HG03108 (cell line): ENCODE measurements around the gene QSOX2.

Experiments
- ATAC-seq: cut with Tn5 transposase; IDR thresholded peaks from one replicate; pipeline ENCODE4 v1.9.1; 2021; ENCODE audit warnings: moderate library complexity; ENCODE audit not compliant: unreplicated experiment

QSOX2 gene

DNA sequence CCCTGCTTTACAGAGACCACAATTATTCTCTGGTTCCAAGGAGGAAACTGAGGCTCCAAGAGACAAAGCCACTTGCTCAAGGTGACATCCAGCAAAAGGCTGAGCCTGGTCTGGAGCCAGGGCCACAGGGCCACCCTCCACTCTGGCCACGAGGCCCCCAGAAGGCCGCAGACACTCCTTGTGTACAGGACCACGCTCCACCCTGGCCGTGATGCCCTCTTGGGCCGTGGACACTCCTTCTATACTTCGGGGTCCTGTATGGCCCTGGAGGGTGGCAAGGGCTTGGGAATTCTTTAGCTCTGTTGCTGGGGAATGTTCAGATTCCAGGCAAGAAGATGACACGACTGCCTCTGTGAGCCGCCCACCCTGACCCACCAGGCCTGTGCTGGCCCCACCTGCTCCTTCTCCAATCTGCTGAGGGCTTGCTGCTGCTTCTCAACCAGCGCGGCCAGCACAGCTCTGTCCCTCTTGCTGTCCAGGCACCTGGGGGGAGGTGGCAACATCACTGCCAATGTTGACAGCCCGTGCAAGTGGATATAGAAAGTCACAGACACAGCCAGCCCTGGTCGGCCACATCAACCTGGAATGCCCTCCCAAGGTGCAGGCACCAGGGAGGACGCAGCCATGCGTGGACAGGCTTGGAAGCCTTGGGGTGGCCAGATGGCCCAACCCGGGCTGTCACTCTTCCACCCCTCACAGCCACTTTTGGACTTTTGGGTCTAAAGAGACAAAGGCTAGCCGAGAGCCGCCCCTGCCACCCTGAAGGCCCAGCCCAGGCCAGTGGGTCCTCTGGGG is 20.1 kb upstream of the QSOX2 start:
- no peak for ATAC-seq

DNA sequence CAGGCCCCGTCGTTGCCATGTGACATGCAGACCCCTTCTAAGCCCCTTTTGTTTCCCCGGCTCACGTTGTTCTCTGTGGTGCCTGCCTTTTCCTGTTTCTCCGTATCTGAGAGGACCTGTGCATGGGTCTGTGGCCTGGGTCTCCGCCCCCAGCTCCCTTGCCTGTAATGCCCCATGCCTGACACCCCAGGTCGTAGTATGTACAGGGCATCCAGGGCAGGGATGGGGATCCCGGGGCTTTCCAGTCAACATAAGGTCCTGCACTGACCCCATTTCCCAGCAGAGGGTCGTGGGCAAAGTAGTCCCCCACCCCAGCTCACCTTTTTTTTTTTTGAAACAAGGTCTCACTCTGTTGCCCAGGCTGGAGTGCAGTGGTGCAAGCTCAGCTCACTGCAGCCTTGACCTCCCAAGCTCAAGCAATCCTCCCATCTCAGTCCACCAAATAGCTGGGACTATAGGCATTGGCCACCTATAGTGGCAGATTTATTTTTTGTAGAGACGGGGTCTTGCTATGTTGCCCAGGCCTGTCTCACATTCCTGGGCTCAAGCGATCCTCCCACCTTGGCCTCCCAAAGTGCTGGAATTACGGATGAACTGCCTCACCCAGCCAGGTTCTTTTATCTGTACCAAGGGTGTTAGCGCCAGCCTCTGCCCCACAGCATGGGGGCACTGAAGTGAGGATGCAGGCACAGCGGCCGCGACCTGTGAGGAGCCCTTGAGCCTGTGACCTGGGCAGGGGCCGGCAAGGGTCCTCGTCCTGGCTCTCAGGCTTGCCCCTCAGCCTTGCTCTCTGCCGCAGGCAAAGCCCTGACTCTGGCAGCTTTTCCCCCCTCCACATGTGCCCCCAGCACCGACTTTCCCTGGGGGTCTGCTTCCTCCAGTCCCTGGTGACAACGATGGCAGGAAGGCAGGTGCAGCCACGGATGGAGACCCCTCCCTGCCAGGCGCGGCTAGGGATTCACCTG is 19.1 kb upstream of the QSOX2 start:
- ATAC-seq: no peak

DNA sequence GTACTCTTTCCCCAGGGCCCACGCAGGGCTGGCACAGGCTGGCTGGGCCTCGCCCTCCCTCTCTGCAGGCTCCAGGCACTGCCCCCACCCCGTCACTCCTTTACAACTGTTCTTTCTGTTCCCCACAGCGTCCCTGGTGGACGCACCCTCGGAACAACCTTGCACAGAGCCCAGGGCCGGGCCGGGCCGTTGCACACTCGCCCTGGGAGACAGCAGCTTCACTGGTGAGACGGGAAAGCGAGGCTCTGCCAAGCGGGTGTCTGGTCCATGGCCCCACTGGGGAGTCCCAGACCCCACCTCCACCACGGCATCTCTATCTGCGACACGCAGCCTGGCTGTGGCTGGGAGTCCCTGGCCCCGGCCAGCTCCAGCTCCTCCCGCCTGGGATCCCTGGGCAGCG is 18.4 kb upstream of the QSOX2 start:
- no peak for ATAC-seq

DNA sequence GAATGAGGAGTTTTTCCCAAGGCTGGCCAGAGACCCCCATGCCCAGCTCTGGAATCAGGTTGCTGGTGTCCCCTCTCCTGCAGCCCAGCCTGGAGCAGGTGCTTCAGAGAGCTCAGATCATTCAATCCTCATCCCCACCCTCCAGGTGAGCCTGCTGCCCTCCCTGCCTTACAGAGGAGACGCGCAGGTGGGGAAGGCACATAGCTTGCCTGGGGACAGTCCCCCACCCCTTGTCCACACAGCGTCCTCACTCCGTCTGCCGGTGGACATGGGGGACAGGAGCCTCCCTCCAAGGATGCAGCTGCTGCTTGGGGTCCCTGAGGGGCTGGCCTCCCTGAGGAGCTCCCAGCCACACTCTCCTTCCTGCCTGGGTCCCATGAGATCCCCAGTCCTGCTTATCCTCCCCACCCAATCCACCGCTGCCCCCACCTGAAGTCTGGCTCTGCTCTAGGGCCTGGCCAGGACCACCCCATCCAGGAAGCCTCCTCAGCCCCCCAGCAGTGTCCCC is 17.1 kb upstream of the QSOX2 start:
- ATAC-seq: no peak

DNA sequence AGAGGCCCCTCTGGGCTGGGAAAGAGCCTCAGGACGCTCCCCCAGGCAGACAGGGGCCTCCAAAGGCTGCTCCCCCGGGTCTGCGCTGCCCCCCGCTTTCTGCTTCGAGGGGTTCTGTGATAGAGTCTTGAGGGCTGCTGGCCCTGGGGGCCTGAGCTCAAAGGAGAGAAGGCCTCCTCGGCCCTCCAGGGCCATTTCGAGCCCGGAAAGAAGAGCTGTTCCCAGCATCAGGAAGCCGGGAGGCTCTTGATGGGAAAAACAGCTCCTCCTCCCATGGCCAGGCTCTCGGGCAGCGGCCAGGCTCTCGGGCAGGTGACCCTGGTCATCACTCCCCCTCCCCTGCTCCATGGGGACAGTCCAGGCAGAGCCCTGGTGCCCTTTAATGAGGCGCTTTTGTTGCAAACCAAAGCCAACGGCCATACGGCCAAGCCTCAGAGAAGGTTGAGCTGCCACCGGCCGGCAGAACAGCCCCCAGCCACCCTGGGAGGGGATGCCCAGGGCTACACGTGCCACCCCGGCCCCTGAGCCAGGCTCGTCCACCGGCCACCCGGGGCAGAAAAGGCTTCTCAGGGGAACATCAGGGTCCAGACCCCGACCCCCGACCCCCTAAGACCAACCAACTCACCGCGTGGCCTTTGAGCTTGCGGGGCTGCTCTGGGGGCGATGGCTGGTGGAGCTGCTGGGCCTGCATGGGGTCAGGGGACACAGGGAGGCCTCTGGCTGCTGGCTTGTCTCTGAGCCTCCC is 16.2 kb upstream of the QSOX2 start:
- no peak for ATAC-seq

DNA sequence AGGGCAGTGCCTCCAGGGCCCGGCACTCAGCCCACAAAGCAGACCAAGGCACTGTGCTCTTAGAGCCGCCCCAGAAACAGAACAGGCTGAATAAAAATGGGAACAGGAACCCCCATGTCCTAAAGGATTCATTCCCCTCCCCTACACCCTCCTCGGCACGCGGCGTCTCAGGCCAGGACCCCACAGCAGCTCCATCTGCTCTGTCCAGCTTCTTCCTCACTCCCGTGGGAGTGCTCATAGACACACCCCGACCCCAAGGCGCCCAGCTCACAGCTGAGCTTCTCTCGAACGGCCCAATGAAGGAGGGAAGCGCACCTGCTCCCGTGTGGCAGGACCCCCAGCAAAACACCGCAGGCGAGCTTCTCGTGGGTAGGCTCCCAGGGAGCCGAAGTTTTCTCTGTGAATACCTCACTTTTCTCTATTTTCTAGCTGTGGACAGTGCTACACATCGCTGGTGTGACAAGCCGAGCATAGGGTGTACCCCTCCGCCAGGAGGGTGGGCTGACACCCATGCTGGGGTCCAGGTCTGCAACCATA is 15.4 kb upstream of the QSOX2 start:
- ATAC-seq: no peak

DNA sequence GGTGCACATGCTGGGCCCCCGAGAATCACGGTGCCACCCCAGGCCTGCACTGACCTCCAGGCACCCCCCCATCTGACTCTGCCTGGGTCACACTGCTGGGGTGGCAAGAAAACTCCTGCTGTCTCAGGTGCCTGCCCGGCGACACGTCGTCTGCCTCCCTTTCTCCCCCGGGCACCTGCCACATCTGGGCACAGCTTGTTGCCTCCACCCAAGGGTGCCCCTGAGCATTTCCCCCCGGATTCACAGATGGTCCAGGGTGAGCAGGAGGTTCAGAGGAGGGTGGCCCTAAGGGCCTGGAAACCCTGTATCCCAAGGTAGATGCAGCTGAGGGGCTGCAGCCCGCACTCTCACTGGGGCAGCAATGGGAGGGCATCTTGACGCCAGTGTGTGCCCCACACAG is 14.9 kb upstream of the QSOX2 start:
- no peak for ATAC-seq

DNA sequence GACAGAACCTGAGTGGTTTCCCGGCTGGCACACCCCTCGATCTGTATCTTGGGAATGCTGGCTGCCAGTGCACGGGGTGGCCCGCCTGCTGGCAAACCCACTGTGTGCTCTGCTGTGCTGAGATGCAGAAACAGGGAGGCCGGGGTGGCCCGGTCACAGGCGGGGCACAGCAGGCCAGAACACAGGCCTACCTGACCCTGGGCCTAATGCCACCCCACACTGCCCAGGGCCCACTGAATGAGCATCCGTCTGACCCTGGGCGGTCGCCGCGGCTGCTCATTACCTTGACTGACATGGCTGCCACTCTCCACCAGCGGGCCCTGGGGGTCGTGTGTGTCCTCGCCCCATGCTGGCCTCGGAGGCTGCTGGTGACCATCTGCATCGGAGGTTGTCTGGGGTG is 14.2 kb upstream of the QSOX2 start:
- no peak for ATAC-seq

DNA sequence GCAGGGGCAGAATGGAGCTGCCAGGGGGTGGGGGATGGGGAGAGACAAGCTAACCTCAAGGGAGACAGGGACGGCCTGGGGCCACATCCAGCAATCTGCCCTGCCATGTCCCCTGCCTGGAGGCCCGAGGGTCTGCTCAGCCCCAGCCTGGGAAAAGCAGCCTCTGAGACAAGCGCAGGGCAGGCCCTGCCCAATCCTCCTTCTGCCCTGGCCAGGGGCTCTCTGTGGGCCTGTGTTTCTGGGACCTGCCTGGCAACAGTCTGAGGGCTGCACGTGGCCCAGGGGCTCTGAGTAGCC is 13.9 kb upstream of the QSOX2 start:
- no peak for ATAC-seq

DNA sequence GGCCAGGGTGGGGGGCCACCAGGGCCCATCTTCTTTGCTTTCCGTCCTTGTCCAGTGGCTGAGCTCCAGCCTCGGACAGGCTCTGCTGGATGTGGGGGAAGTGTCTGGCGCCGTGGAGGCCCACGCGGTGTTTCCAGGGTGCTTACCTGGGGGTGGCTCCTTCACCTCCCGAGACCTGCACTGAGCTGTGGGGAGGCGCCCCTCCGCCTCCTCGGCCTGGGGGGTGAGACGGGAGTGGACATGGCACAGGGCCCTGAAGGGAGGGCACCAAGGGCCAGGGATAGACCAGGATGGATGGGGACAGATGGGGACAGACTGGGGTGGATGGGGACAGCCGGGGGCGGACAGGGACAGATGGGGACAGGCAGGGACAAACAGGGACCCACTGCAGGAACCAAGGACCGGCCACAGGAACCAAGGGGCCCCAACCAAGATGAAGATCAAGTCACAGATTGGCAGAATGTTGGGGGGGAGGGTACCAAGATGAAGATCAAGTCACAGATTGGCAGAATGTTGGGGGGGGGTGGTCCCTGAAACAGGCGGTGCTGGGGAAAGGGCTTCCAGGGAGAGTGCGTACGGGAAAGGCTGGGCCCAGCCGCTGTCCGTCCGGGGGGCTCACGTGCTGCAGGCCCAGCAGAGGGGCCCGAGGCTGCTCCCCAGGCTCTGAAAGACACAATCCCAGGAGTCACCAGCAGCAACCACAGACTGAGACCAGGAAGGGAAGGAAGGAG is 13.3 kb upstream of the QSOX2 start:
- no peak for ATAC-seq

DNA sequence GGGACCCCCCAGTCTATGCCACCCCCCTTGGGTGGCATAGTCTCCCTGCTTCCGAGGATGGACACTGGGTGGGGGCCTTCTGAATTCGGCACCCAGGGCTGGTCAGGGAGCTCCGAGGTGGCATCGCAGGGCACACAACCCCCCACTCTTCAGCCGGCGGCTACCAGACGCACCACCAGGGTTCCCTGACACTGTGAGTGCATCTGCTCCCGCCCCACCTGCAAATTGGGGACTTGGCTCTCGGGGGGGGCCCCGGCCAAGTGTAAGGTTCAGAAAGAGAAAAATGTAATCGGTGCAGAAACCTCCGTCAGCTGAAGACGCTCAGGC is 12.7 kb upstream of the QSOX2 start:
- no peak for ATAC-seq

DNA sequence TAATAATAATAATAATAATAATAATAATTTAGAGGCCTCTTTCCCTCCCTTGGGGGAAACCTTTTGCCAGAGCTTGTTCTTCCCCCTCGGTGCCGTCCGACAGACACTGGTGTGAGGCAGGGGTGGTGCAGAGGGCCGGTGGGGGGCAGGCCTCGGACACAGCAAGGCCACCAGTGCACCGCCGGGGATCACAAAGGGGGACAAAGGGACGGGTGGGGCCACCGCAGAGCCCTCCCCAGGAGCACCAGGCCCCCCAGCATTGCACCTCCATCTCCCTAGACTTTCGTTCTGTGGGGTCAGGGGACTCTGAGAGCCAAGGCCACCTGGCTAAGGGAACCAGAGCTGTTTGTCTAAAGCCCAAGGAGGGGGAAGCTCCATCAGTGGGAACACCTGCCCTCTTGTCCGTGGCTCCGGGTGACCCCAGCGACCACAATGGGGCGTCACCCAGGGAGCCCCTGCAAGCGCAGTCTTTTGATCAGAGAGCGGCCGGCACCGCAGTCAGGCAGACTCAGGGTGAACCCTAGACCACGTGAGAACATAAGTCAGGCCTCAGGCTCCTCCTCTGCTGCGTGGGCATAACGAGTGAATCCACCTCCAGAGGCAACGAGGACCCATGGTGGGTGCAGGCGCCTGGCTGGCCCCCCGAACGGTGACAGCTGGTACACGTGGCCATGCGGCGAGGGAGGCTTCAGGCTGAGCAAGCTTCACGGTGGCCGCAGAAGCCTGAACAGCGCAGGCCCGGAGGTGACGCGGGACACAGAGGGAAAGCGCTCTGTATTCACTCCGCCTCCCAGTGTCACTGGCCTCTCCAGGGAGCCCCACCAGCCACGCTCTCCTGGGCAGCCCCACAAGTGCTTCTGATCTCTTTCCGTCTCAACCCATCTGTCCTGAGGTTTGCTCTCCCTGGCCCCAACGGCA is 12.0 kb upstream of the QSOX2 start:
- no peak for ATAC-seq

DNA sequence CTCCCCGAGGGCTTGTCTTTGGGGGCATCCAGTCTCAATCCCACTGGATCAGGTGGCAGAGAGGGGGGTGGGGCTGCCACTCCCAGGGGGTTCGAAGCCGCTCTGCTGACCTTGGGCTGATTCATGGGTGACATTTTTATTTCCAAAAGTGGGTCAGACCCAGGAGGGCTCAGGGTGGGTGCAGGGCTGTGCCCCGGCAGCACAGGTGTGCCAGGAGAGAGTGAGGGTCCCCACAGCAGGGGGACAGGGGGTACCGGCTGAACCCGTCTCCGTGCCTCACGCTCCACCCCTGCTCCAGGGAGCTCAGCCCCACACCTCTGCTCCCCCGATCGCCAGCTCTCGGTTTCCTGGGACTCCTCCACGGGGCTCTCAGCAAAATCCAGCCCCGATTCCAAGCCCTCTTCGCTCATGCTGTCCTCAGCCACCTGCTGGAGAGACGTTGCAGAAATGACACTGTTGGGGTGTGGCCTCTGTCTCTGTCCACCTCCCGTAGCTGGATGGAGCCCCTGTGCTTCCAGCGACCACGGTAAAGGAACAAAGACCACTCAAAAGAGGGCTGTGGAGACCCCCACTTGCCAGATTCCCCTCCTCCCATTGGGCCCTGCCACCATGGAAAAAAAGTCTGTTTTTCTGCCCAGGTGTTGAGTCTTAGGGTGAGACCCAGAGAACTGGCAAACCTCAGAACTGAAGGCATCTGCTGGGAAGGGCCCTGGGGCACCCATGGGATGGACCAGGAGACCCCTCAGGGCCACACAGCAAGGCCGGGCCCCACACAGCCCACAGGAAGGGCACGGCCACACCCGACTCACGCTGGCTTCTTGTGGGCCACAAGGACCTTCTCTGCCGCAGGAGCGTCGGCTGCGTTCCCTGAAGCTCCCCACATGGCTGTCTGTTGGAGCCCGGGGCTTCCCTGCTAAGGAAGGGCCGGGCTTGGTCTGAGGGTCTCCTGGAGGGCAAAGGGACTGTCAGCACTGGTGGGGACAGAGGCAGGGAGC is 10.6 kb upstream of the QSOX2 start:
- no peak for ATAC-seq

DNA sequence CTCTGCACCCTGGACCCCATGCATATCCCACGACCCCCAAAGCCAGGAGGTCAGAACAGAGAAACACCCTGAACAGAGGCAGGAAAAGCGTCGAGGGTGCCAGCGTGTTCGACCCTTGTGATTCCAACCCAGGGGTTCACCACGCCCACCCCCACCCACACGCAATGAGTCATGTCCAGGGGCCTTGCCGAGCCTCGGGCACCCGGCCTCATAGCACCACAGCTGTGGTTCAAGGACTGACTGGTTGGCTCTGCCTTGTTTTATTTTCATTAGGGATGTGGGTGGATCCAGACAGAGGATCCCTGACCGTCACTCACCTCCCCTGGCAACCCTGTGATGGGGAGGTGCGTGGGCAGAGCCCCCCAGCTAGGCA is 9.5 kb upstream of the QSOX2 start:
- ATAC-seq: no peak

DNA sequence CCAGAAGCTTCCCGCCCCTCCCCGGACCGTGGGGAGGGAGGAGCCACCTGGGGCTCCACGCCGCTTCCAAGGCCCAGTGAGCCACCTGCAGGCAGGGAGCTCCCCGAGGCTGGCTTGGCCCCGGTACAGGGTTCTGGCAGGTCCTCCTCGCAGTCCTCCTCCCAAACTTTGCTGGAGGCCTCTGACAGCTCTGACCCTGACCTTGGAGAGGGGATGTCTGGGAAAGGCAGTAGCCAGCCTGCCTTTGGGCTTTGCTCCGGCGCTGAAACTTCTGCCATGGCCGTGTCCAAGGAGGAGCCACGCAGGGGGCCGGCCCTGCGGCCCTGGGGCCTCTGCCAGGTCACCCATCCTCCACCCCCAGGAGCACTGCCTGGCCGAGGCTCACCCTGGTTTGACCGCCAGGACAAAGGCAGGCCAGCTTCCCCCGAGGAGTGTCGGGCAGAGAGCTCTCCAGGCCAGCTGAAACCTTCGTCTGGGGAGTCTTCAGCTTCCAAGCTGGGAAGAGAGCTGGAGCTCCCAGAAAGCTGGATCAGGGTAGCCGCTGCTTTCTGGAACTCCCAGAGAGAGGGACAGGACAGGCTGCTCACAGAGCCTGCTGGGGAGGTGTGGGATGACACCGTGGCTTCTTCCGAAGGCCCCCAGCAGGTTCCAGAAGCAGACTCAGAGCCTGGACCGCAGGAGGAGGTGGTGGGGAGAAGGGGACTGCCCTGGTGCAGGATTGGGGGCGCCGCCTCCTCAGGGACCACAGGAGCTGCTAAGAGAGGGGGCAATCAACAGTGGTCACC is 9.0 kb upstream of the QSOX2 start:
- no peak for ATAC-seq

DNA sequence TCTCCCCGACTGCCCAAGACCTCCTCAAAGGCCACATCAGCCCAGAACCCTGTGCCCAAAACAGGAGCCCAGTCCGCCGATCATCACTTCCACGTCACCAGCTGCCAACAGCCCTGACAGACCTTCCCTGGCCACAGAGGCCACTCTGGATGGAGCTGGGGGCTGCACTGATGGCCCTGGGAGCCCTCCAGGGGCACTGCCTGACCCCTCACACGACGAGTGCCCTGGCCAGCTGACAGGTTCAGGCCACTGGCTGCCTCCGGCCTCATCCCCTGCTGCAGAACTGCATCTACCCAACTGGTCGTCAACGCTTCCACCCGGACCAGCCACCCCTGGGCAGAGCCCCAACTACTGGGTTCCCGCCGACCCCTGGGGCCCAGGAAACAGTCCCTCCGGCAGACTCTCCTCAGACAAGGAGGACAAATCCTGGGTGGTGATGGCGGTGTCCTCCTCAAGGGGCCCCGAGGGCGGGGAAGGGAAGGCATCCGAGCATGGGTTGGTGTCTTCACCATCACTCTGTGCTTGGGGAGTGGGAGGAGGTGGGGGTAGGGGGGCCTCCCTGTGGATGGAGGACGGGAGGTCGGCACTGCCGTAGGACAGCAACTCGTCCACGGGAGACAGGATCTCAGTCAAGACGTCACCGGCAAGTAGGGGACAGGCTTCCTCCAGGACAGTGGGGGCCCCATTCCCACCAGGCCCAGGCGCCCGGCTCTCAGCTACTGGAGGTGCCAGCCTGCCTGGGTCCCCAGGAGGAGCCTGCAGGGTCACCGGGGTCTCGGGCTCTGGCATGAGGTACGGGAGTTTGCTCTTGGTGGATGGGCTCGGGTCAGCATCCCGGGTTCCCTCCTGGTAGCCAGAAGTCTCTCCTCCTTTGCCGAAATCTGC is 7.9 kb upstream of the QSOX2 start:
- ATAC-seq: no peak

DNA sequence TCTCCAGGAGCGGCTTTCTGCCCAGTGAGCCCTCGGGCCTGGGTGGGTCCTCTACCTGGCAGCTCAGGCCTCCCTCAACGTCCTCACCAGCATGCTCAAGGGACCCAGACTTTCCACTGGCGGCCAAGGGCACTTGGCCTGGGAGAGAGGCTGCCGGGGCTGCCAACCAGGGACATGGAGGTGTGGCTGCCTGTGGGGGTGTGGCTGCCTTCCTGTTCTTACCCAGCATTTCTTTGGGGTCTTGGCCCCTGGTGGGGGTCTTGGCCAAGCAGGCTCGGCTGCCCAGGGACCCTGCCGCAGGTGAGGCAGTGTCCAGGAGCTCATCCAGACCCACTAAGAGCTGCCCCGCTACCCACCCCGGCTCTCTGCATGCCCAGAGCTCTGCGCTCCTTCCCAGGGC is 7.2 kb upstream of the QSOX2 start:
- ATAC-seq: no peak
